ENCODE data around the gene RAMP1.

RAMP1 gene

DNA sequence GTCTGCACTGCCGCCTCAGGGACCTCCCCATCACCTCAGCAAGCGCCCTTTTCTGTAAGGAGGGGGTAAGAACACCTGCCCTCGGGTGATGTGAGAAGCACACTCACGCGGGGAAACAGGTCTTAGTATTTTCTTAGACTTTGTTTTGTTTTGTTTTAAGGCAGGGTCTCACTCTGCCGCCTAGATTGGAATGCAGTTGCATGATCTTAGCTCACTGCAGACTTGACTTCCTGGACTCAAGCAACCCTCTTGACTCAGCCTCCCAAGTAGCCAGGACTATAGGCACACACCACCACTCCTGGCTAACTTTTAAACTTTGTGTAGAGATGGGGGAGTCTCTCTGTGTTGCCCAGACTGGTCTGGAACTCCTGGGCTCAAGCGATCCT, 37.1 kb downstream of the RAMP1 start:
- no peak for DNase-seq

DNA sequence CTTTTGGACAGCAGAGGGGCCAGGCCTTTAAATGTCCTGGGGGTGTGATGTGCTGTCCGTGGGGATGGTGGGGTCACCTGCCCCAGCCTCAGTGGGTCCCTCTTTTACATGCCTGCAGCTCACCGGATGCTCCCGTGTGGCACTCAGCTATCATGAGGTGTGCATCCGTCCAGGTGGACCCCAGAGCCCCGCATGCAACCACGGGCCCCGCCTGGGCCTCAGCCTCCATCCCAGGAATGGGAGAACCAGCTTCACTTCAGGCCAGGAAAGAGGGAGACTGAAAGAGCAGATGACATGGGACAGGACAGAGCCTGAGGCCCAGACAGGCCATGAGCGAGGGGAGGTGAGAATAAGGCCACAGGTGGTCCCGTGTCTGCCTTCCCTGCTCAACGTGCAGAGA, 37.5 kb downstream of the RAMP1 start:
- no peak for DNase-seq

DNA sequence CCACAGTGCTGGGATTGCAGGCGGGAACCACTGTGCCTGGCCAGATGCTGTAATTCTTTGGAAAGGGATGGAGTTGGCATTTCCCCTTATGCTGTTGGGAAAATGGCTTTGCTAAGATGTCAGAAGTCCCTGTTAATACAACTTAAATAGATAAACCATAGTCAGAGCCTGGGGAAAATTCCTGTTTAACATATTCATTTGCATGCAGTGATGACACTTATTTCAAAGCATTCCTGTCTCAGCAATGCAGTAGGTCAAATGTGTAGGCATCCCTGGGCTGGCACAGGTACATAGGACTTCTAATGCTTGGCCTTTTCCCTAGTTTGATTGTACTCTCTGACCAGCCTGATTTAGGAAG, 38.6 kb downstream of the RAMP1 start:
- no peak for DNase-seq

DNA sequence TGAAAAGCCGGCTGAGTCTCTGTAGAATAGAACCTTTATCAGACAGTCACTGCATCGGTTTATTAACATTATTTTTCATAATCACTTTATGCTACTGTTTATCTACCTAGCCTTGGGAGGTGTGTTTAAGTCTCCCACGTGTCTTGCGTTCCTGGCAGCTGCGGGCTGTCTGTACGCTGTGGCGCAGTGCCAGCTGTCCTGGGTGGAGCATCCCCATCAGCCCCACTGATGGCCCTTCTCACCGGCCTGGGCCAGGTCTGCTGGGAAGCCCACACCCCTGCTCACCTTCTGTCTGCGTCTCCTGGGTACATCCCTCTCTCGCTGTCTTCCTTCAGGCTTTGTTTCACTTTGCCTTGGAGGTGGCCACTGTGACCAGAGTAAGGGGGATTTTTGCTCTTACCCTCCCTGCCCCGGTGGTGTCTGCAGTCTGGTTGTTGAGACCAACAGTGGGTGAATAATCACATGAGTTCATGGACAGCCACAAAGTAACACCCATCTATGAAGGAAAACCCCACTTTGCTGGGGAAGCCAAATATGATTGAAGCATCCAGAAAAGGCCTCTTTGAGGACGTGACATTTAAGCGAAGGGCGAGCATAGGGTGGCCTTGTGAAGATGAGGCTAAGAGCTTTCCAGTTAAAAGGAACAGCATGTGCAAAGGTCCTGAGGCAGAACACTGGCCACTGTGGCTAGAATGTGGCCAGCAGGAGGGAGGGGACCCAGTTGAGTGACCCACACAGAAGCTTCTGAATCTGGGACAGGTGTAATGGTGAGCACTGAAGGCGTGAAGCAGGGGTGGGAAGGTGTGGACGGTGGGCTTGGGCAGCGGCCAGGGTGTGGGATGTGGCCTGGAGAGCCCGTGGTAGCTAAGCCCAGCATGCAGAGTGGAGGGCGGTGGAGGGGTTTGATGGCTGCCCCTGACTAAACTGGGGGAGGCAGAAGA, 41.7 kb downstream of the RAMP1 start:
- no peak for DNase-seq

DNA sequence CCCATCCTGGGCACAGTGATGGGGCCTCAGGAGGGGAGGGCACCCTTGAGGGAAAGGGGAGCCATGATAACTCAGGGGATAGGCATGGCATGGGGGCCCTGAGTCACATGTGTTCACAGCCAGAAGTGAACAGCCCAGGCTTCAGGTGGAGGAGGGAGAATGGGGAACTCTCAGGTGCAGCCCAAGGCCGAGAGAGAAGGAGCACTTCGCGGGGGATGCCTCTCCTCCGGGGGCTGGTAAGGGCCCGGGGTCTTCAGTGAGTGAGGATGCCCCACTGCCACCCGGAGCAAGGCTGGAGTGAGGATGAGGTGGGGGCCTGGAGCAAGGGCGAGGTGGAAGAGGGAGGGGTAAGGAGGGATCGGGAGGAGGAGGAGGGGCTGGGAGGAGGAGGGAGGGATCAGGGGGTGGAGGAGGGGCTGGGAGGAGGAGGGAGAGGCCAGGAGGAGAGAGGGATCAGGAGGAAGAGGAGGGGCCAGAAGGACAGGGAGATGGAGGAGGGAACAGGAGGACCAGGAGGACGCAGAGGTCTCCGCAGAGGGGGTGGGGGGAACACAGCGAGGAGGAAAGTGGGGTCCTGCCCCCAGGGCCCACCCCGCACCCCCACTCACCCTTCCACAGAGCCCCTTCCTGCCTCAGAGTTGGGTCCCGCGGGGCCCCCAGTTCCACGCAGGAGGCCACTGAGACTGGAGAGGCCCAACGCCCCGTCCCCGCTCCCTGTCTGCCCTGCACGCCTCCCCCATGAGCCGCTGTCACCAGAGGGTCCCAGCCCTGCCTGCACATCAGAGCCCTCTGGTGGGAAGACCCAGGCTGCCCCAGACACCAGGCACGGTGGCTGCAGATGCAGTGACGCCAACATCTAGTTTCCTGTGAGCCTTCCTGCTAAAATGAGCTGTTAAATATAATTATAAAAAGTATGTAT, 42.8 kb downstream of the RAMP1 start:
- DNase-seq: no peak

DNA sequence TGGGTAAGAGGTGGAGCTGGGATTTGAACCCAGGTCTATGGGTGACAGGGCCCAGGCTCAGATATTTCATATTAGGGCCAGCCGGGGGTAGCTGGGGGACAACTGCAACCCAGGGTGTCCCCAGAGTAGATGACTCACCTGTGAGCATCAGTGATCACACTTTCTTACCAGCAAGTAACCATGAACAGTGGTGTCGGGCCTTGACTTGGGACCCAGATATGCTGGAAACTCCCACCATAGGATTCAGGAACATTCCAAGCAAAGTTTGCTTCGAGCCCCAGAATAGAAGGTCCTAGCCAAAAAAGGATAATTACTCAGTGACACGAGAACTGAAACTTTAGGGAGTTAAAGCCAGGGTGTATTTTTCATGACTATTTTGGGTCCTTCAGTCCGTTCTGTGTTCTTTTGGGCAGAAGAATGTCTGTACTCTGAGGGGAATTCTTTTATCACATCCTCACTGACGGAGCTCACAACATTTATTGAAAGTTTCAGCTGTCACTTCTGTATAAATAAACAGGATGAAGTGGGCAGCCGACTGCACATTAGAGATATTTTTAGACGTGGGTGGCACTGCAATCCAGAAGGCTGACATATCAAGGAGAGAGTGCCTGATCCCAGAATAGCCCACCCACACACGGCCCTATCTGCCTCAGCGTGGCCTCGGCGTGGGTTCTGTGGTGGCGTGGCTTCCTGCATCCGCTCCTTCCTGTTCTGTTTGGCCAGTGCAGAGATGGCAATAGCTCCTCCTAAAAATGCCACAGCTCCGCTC, 45.6 kb downstream of the RAMP1 start:
- no peak for DNase-seq

DNA sequence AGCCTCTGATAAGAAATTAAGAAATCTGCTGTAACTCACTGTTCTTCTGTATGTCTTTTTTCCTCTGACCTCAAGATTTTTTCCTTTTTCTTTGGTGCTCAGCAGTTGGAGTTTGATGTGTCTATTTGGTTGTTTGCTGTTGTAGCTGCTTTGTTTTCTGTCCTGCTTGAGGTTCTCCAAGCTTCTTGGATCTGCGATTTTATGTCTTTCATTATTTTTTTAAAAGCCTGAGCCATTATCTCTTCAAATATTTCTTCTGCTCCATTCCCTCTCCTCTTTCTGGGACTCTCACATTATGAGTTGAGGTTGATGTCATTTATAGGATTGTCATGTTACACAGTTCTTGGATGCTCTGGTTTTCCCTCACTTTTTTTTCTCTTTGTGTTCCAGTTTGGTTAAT, 47.7 kb downstream of the RAMP1 start:
- no peak for DNase-seq

DNA sequence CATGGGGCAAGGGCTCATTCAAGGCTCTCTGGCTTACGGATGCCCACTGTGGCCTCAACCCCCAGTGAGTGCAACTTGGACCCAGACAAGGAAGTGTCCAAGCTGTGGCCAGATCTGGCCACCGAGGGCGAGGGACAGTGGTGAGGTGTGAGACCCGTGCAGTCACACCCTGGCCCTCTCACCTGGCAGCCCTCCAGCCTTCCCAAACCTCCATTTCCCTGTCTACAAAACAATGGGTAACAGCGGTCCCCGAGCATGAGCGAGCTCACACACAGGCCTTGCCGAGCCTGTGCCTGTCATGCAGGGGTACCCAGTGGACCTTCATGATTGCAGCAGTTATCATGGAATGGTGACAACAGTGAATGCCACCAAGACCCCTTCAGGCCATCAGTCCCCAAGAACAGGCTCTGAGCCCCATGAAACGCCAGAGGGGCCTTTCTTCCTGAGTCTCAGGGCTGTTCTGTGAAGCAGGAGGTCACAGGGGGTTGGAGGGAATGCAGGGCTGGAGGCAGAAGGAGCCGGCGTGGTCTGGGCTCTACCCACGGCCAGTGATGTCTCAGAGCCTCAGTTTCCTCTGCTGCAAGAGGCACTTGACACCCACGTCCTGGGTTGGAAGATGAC, 49.8 kb downstream of the RAMP1 start:
- no peak for DNase-seq

DNA sequence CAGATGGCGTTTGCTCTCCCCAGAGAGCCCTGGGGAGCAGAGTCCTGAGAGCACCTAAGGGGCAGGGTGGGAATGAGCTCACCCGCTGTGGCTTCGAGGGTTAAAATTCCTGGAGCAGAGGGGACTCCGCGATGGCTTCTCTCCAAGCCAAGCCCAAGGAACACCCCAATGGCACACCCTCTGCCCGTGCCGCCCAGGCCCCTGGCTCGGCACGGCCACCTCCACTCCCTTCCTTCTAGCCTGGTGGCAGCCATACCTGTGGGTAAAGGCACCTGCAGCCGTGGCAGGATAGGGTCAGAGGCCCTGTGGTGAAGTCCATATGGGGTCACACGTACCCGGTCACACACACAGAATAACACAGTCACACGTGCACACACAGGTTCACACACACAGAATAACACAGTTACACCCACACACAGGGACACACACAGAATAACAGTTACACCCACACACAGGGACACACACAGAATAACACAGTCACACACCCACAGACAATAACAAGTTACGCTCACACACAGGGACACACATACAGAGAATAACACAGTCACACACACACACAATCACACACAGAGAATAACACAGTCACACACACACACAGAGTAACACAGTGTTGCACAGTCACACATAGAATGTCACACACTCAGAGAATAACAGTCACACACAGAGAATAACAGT, 50.5 kb downstream of the RAMP1 start:
- DNase-seq: no peak

DNA sequence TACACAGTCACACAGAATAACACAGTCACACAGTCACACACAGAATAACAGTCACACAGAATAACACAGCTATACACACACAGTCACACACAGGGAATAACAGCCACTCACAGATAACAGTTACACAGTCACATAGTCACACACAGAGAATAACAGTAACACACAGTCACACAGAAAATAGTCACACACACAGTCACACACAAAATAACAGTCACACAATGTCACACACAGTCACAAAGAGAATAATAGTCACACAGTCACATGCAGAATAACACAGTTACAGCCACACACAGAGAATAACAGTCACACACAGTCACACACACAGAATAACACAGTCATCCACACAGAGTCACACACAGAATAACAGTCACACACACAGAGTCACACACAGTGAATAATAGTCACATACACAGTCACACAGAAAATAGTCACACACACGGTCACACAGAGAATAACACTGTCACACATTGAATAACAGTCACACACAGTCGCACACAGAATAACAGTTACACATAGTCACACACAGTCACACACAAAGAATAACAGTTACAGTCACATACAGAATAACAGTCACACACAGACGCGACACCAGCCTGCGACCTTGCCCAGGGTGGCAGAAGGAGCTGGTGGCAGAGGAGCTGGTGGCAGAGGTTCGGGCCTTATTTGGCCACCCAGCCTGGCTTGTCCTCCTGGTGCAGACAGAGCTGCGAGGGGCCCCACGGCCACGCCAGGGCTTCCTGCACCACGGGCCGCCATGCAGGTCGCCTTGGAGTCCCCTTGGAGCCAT, 51.3 kb downstream of the RAMP1 start:
- DNase-seq: no peak

DNA sequence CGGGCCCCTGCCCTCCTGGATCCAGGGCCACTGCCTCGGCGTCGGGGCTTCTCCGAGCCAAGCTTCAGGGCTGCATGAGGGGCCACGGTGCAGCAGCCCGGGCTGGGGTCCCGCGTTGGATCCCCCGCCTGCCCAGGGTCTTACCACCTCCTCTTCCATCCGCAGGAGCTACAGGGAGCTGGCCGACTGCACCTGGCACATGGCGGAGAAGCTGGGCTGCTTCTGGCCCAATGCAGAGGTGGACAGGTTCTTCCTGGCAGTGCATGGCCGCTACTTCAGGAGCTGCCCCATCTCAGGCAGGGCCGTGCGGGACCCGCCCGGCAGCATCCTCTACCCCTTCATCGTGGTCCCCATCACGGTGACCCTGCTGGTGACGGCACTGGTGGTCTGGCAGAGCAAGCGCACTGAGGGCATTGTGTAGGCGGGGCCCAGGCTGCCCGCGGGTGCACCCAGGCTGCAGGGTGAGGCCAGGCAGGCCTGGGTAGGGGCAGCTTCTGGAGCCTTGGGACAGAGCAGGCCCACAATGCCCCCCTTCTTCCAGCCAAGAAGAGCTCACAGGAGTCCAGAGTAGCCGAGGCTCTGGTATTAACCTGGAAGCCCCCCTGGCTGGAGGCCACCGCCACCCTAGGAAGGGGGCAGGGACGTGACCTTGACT, 52.1 kb downstream of the RAMP1 start:
- DNase-seq: no peak

DNA sequence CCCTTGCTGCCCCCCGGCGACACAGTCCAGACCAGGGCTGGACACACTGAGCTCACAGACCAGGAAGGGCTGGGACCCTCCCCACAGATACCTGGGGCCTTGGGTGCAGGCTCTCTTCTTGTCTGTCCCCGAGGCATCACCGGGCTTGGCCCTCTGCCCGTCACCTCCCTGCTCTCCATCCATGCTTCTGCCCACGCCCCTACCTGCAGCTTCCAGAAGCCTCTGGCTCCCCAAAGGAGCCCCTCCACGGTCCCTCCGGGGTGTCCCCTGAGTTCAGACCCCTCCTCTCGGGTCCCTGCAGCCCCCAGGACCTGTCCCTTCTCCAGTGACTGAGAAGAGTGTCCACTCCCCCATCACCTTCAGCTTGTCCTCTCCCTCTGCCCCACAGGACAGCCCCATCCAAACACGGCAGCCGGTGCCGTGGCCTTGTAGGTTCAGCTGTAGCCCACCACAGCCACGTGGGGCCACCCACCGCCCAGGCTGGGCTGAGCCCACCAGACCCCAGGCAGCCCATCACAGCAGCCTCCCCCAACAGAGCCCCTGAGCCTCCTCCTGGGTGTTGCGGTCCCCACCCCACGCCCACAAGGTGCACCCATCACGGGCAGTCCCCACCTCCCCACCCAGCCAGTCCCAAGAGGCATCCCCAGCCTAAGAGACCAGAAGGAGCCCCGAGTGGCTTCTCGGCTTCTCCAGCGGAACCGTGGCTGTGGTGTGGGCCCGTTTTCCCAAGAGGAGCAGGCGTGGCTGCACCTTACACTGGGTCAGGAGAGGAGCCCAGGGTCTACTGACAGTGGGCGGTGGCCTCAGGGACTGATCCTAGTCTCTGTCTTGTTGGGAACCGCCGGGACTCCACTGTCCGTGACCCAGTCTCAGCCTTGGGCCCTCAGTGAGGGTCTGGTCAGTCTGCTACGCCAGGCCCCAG, 53.1 kb downstream of the RAMP1 start:
- DNase-seq: no peak

DNA sequence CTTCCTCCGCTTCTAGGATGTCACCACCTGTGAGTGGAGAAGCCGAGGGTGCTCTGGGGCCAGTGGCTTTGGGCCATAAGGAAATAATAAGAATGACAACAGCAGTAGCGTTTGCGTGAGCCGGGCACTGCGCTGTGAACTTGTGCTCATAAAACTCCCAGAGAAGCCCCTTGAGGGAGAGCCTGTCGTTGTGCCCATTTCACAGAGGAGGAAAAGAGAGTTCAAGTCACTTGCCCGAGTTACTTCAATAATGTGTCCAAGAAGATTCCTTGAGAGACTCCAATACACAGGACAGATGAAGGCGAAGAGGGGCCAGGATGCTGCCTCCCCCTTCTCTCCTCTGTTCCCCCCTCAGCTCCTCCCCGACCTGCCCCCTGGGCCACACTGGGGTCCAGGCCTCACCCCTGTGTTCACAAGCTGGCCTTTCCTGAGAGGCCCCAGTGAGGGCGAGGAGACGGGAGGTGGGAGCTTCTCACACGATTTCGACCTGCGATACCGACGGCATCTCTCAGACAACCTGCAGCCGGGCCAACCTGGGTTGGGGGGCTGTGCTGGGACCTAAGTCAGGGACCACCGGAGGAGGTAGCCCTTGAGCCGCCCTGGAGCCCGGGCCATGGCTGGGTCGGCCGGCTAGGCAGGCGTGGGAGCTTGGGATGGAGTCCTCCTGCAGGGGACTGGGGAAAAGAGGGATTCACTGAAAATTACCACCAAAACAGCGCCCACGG, 53.9 kb downstream of the RAMP1 start:
- no peak for DNase-seq

DNA sequence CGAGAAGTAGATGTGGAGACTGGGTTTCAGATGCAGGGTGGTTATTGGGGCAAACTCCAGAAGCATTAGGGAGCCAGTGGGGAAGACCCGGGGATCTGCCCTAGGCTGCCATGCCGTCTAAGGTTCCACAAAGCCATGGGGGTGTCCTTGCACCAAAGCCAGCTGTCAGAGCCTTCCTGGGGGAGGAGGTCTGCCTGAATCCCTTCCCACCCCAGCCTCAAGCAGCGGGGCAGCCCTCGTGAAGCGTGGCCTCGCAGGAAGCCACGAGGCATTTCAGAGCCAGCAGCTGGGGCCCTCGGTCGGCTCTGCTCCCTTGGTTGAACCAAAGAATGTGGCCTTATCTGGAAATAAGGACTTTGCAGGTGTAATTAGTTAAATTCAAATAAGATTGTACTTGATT, 56.2 kb downstream of the RAMP1 start:
- DNase-seq: no peak

DNA sequence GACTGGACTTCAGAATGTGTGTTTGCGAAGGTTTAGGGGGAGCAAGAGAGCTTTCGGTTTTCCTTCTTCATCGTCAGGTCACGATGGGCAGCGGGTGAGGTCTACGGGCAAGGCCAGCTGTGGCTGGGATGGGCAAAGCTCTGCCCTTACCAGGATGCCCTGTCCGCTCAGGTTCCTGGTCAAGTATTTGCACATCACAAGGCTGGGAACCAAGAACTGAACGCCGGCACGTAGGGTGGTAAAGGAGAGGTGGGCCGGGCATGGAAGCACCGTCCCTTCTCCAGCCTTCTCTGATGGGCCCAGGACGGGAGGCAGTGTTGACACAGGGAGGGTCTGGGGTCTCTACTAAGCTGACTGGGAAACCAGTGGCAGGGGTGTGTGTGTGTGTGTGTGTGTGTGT, 56.9 kb downstream of the RAMP1 start:
- DNase-seq: no peak

DNA sequence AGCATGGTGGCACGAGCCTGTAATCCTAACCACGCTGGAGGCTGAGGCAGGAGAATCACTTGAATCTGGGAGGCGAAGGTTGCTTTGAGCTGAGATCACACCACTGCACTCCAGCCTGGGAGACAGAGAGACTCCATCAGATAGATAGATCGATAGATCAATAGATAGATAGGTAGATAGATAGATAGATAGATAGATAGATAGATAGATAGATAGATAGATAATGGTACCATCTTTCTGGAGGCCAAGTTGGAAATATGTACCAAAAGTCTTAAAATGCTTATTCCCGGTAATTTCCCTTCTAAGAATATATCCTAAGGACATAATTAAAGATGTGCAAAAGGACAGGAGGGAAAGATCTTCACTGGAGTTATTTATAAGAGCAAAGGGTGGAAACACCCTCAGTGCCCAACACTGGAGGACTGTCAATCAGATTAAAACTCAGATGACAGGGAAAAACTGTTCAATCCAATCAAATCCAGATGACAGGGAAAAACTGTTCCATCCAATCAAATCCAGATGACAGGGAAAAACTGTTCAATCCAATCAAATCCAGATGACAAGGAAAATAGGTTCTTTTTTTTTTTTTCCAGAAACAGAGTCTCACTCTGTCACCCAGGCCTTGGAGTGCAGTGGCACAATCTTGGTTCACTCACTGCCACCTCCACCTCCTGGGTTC, 58.4 kb downstream of the RAMP1 start:
- no peak for DNase-seq

DNA sequence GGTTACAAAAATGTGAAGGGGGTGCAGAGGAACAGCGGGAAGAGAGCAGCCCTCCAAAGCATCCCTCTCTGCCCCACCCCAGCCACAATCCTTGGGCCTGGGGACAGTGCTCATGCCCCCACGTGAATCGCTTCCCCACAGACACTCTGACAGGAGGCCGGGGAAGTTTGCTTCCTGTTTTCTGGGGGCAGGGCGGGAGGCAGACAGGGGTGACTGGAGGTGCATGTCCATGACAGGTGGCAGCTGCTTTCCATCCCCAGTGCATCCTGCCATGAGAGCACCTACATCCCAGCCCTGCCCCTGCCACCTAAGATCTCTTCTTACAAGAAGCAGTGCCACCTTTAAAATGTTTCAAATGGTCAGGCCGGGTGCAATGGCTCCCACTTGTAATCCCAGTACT, 60.2 kb downstream of the RAMP1 start:
- DNase-seq: no peak

DNA sequence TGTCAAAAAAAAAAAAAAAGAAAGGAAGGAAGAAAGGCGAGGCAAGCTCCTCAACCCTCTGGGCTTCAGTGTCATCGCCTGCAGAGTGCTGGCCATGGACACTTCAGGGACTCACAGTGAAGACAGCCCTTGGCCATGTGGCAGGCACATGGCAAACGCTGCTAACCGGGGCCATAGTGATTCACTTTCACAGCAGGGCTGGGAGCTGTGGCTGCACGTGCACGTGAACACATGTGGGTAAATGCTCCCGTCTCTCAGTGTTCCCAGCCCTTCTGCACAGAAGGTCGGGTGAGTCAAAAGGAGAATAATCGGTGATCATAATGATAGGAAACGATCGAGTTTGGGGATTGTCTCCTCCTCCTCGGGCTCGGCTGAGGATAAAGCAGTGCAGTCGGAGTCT, 61.2 kb downstream of the RAMP1 start:
- DNase-seq: no peak

Measured in T-helper 9 cell (primary cell).